Lower leg skin (tissue), 3 donors: Measurements from ENCODE around the gene XCL2.

ENCODE experiments used
- POLR2A ChIP-seq, 2 donors: fragments of 450-650 bp; IDR thresholded peaks; one replicate each; pipeline ENCODE4 v1.6.1; 2016 to 2017; ENCODE audit warnings: antibody characterized with exemption in 2 of 2, mild to moderate bottlenecking in 1 of 2, moderate library complexity in 1 of 2
- TF ChIP-seq, protein P1 (sequence below), 3 donors: fragments of 450-650 bp; IDR thresholded peaks; one replicate each; pipeline ENCODE4 v1.5.1; 2016; ENCODE audit warnings: antibody characterized with exemption in 3 of 3, mild to moderate bottlenecking in 3 of 3, moderate library complexity in 2 of 3

DNA sequence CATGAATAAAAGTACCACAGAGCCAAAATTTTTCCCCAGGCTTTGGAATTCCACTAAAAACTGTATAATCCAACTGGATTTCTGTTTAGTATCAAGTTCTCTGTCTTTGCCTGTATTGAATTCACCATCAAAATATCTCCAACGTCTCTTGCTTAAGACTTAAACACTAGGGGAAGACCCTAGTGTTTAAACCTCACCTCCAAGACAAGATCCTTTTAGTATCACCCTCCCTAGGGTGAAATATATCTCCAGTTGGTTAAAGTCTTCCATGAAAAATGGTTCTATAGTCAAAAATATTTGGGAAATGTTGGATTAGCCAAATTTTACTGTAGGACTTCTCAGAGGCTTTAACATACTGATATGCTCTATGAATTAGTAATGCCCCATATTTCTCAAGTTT lies 24.5 kb upstream of the XCL2 start:
- TF ChIP-seq, protein P1, sequence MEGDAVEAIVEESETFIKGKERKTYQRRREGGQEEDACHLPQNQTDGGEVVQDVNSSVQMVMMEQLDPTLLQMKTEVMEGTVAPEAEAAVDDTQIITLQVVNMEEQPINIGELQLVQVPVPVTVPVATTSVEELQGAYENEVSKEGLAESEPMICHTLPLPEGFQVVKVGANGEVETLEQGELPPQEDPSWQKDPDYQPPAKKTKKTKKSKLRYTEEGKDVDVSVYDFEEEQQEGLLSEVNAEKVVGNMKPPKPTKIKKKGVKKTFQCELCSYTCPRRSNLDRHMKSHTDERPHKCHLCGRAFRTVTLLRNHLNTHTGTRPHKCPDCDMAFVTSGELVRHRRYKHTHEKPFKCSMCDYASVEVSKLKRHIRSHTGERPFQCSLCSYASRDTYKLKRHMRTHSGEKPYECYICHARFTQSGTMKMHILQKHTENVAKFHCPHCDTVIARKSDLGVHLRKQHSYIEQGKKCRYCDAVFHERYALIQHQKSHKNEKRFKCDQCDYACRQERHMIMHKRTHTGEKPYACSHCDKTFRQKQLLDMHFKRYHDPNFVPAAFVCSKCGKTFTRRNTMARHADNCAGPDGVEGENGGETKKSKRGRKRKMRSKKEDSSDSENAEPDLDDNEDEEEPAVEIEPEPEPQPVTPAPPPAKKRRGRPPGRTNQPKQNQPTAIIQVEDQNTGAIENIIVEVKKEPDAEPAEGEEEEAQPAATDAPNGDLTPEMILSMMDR (IDR thresholded peaks at IDR 0.05) = no peak
- TF ChIP-seq POLR2A (IDR thresholded peaks at IDR 0.05) = no peak
